Heart left ventricle (tissue), 16 donors: ENCODE data around the gene ALDH3A2. TPM values are rescaled to one million over a fixed set of nuclear protein-coding genes. Genes with fewer than 3 reads are reported as not detected.

Source experiments
- ATAC-seq, 4 donors: fragments of 200-7000 bp; cut with Tn5 transposase; one replicate each; pipeline ENCODE4 v1.9.1; 2020 to 2022; ENCODE audit warnings: moderate library complexity in 4 of 4, mild to moderate bottlenecking in 3 of 4, moderate number of reproducible peaks in 1 of 4
- DNase-seq, 5 donors: peaks; one replicate each; pipeline ENCODE4 v3.0.0-alpha.2; 2020
- H3K27ac ChIP-seq, 12 donors: fragments of 200-600 bp; sonication (generic) in 4 of 12; one replicate each; pipeline versions ENCODE4 v1.5.0 to v1.8.0; 2016 to 2022; ENCODE audit warnings: mild to moderate bottlenecking in 2 of 12
- H3K27me3 ChIP-seq, 9 donors: fragments of 200-600 bp; sonication (generic) in 2 of 9; one replicate each; pipeline versions ENCODE4 v1.5.1 to v1.8.0; 2016 to 2022; ENCODE audit warnings: mild to moderate bottlenecking in 3 of 9
- H3K36me3 ChIP-seq, 9 donors: fragments of 200-600 bp; sonication (generic) in 2 of 9; one replicate each; pipeline versions ENCODE4 v1.5.0 to v1.8.0; 2018 to 2022; ENCODE audit warnings: mild to moderate bottlenecking in 2 of 9
- H3K4me1 ChIP-seq, 12 donors: fragments of 200-600 bp; sonication (generic) in 4 of 12; one replicate each; pipeline versions ENCODE4 v1.5.0 to v1.8.0; 2016 to 2022; ENCODE audit warnings: mild to moderate bottlenecking in 3 of 12
- H3K4me3 ChIP-seq, 12 donors: fragments of 200-600 bp; sonication (generic) in 4 of 12; one replicate each; pipeline versions ENCODE4 v1.5.0 to v1.8.0; 2017 to 2022; ENCODE audit warnings: mild to moderate bottlenecking in 9 of 12, moderate library complexity in 4 of 12
- H3K9me3 ChIP-seq, 12 donors: fragments of 200-600 bp; sonication (generic) in 4 of 12; one replicate each; pipeline versions ENCODE4 v1.5.0 to v1.8.0; 2016 to 2022; ENCODE audit warnings: mild to moderate bottlenecking in 1 of 12
- POLR2A ChIP-seq, 2 donors: fragments of 450-650 bp; IDR thresholded peaks; one replicate each; pipeline ENCODE4 v1.6.1; 2017; ENCODE audit warnings: antibody characterized with exemption in 2 of 2, mild to moderate bottlenecking in 2 of 2, moderate library complexity in 2 of 2
- WGBS, 4 donors: extraction: QIAGEN DNeasy Blood & Tissue Kit in 2 of 4; methylation state at CpG; one replicate each; pipeline versions ENCODE4 v1.1.5 to v1.1.7; 2013 to 2018; 5-methylcytosine and 5-hydroxymethylcytosine counted together
- intact Hi-C, 10 donors: fragments of 100-400 bp; cut with DNase I; formaldehyde crosslinking; loops; one replicate each; pipeline versions ENCODE4 v1.11.1 to v1.14.2; 2022
- polyA plus RNA-seq, 2 donors: library from polyadenylated mRNA; stranded (reverse); fragments of 200-250 nt; gene quantifications; one replicate each; pipeline ENCODE4 v1.2.3, GENCODE V29; 2013
- total RNA-seq, 9 donors: library from RNA; depleted of rRNA in 2 of 9; stranded (reverse); fragments of >200 nt in 2 of 9; fragmentation: NEBNext Ultra II Directional in 3 of 9; extraction: Animal tissue kit (Norgen Biotek cat#: 25700) in 3 of 9; gene quantifications; one replicate each; pipeline versions ENCODE4 v1.1.0 to v1.2.4, GENCODE V29; 2016 to 2023
- TF ChIP-seq, protein P1 (sequence below), 12 donors: fragments of 200-600 bp; sonication (generic) in 4 of 12; IDR thresholded peaks; one replicate each; pipeline versions ENCODE4 v1.5.0 to v1.8.0; 2018 to 2022; ENCODE audit warnings: antibody characterized with exemption in 12 of 12, mild to moderate bottlenecking in 5 of 12
- donor health status: ischemic (EF 13 %, LVEDD 7.1; RV severe dilation, severe dysfunction).
- donor health status: healthy with polysubstance abuse.
- donor health status: DM: no; HTN: yes; CAD: no.
- donor health status: DM: no; HTN: no; CAD: no.
- donor health status: ischemic (EF 25% LVEDD 6.9; RV normal size, moderate dysfunction).
- donor health status: ischemic (EF 25% LVEDD 5.7; RV mildly dilated, moderate dysfunction).
- donor health status: healthy.
- donor health status: DM: yes; HTN: yes; CAD: no.
- donor health status: ischemic (EF 35%, LVEDD 5.7; RV mildly dilated, moderate dysfunction).
- donor health status: nonischemic (EF 11% LVEDD 7.7; RV severe dilation, severe dysfunction).
- donor health status: DM: yes; HTN: yes; CAD: no.
- donor health status: PGD.
- donor health status: ischemic (EF 29% LVEDD 5.4; RV normal size, mild dysfunction).
- donor health status: nonischemic (EF 23%, LVEDD 6.1; RV moderate dilation, normal function).

The ALDH3A2 gene
- total and polyA plus RNA-seq, 11 donors = 25.7 to 129 (median 71.8) TPM

DNA sequence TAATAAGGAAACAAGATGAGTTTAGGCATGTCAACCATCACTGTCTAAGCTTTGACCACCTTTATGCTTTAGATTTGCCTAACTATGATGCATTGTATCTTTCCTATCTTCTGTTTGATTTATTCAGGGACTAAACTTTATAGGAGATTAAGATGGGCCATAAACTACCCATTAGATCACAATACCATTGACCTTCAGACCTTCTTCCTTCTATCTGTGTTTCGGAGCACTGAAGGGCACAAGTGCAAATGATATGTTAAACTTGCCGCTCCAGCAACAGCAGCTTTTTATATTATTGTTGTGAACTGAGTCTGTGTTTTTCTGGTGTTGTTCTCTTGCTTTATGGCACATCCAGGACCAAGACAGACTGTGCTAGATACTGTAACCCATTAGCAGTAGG, 16.6 kb upstream of the ALDH3A2 start:
- ATAC-seq (no peak), DNase-seq (no peak)
- 84 to 90% (median 88%) methylated on average over 2 of the region's 2 CpGs for WGBS, 4 donors
- no peak overlapping the region for H3K4me3 ChIP-seq
- TF ChIP-seq, protein P1, sequence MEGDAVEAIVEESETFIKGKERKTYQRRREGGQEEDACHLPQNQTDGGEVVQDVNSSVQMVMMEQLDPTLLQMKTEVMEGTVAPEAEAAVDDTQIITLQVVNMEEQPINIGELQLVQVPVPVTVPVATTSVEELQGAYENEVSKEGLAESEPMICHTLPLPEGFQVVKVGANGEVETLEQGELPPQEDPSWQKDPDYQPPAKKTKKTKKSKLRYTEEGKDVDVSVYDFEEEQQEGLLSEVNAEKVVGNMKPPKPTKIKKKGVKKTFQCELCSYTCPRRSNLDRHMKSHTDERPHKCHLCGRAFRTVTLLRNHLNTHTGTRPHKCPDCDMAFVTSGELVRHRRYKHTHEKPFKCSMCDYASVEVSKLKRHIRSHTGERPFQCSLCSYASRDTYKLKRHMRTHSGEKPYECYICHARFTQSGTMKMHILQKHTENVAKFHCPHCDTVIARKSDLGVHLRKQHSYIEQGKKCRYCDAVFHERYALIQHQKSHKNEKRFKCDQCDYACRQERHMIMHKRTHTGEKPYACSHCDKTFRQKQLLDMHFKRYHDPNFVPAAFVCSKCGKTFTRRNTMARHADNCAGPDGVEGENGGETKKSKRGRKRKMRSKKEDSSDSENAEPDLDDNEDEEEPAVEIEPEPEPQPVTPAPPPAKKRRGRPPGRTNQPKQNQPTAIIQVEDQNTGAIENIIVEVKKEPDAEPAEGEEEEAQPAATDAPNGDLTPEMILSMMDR (IDR thresholded peaks at IDR 0.05) = no peak
- TF ChIP-seq POLR2A (IDR thresholded peaks at IDR 0.05) = no peak
- intact Hi-C loops = loop anchor here in 2 of 10 donors (5.0 to 10.0 kb wide), 2 partner anchors 40 to 63 kb away; no protein-coding TSS in a partner anchor
- H3K27me3 ChIP-seq = no peaks in the 10 kb centered on the region
- no peaks in the 10 kb centered on the region for H3K36me3 ChIP-seq
- no peak overlapping the region for H3K27ac ChIP-seq
- H3K4me1 ChIP-seq = no peaks in the 10 kb centered on the region
- no peaks in the 10 kb centered on the region for H3K9me3 ChIP-seq

DNA sequence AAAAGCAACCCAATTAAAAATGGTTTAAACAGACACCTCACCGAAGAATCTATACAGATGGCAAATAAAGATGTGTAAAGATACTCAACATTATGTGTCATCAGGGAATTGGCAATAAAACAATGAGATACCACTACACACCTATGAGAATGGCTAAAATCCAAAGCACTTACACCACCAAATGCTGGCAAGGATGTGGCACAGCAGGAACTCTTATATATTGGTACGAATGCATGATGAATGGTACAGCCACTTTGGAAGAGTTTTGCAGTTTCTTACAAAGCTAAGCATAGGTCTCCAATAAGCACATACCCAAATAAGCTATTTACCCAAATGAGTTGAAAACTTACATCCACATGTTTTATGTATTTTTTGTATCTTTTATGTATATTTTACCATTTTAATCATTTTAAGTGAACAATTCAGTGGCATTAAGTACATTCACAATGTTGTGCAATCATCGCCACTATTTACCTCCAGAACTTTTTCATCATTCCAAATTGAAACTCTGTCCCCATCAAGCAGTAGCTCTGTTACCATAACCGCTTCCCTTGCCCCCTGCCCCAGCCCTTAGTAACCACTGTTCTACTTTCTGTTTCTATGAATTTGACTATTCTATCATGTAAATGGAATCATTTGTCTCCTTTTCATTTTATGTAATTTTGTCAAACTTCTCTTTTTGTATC, 6.7 kb upstream of the ALDH3A2 start:
- Histone ChIP-seq H3K4me1 (peaks cover 0 to 9% (median 2%) of the 10 kb centered on the region in 12 donors), H3K27ac (no peak overlapping the region), H3K9me3 (peaks cover 0 to 6% (median 0%) of the 10 kb centered on the region in 12 donors), H3K27me3 (no peaks in the 10 kb centered on the region), H3K4me3 (no peak overlapping the region), H3K36me3 (no peaks in the 10 kb centered on the region)
- DNase-seq = no peak
- TF ChIP-seq, protein P1 (IDR thresholded peaks at IDR 0.05) = no peak
- no peak for TF ChIP-seq POLR2A (IDR thresholded peaks at IDR 0.05)
- intact Hi-C loops = loop anchor here in 8 of 10 donors (10.0 kb wide), 7 partner anchors 97 to 277 kb away; partner anchors contain the start of genes B9D1 (in 2 of the 8), ALDH3A1 (in 1 of the 8) and MAPK7 (in 1 of the 8)
- ATAC-seq = no peak
- WGBS, 4 donors = 82 to 92% (median 88%) methylated on average over 4 of the region's 4 CpGs

DNA sequence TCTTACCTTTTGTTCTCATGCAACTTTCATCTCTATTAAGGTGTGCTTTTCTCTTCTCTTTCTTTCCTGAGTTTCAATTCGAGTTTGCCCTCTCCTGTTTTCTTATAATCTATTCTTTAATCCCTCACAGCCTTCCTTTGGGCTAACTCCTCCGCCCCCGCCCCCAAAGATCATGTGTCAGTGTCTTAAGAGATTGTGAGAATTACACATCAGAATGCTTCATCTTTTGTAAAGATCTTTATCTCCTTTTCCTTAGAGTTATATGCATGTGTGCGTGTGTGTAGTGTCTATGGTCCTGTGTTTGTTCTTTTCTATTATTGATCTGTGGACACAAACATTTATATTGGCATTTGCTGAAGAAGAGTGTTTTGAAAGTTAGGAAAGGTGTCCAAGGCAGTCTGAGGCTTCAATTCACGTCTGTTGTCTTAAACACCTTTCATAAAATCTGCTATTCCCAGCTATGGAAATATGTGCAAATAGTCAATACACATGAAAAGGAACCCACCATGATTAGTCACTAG, 6.1 kb upstream of the ALDH3A2 start:
- WGBS, 4 donors = 58 to 82% (median 69%) methylated on average over 5 of the region's 5 CpGs
- Histone ChIP-seq H3K27ac (no peak overlapping the region), H3K9me3 (peaks cover 0 to 6% (median 0%) of the 10 kb centered on the region in 12 donors), H3K4me1 (peaks cover 0 to 15% (median 8%) of the 10 kb centered on the region in 12 donors), H3K4me3 (no peak overlapping the region), H3K36me3 (no peaks in the 10 kb centered on the region), H3K27me3 (no peaks in the 10 kb centered on the region)
- ATAC-seq (no peak), DNase-seq (no peak)
- TF ChIP-seq, protein P1 (IDR thresholded peaks at IDR 0.05) = no peak
- no peak for TF ChIP-seq POLR2A (IDR thresholded peaks at IDR 0.05)
- intact Hi-C loops = loop anchor here in 8 of 10 donors (10.0 kb wide), 7 partner anchors 98 to 278 kb away; partner anchors contain the start of genes B9D1 (in 2 of the 8), ALDH3A1 (in 1 of the 8) and MAPK7 (in 1 of the 8)

DNA sequence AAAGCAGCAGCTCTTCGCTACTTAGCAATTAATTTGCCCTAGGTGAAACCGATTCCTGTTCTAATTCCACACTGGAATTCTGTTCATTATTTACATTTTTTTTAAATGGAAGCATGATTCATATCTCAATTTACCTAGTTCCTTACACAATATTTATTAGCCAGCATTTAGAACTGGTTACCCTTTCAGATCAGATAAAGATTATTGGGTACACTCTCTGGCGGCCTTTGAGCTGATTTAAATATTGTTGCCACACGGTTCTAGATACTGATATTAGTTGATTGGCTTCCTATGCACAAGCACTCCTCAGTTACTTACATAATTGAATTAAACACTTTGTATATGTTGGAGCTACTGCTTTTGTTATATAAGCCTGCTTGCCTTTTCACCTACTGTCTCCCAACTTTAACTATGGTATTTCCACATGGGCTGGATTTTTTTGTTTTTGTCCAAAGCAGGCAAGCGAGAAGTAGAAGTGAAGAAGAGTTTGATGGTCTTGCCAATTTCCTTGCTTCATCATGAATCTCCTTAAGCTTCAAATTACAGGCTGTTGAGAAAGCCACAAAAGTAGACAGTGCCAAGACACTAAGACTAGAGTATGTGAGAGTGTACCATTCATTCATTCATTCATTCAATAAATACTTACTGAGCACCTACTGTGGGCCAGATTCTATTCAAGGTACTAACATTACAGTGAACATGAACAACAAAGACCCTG, 3.9 kb upstream of the ALDH3A2 start:
- no peak for ATAC-seq
- TF ChIP-seq, protein P1 (IDR thresholded peaks at IDR 0.05) = no peak
- TF ChIP-seq POLR2A (IDR thresholded peaks at IDR 0.05) = no peak
- no peak overlapping the region for H3K27ac ChIP-seq
- no peaks in the 10 kb centered on the region for H3K9me3 ChIP-seq
- H3K36me3 ChIP-seq = no peaks in the 10 kb centered on the region
- no peak overlapping the region for H3K4me3 ChIP-seq
- peaks cover 0 to 25% (median 16%) of the 10 kb centered on the region in 12 donors for H3K4me1 ChIP-seq
- intact Hi-C loops = loop anchor here (5.0 to 10.0 kb wide), 10 partner anchors 100 to 280 kb away; partner anchors contain the start of genes B9D1 (in 2 of the 10), ALDH3A1 (in 1 of the 10) and MAPK7 (in 1 of the 10)
- WGBS, 4 donors = 91 to 95% (median 91%) methylated on average over 5 of the region's 5 CpGs
- no peak for DNase-seq
- no peaks in the 10 kb centered on the region for H3K27me3 ChIP-seq
